Mammary epithelial cell (primary cell): ENCODE data around the gene POLR1E.

Experiments used
- EZH2 ChIP-seq: IDR thresholded peaks from 2 replicates; pipeline ENCODE4 v1.6.1; 2012; ENCODE audit warnings: low read length, inconsistent platforms, borderline replicate concordance
- TF ChIP-seq, protein P1 (sequence below), 2 donors: IDR thresholded peaks in 1 of 2; conservative IDR thresholded peaks in 1 of 2; 2 replicates each; pipeline ENCODE4 v1.5.1; 2011 to 2012; ENCODE audit warnings: inconsistent platforms in 2 of 2, low read length in 2 of 2, mild to moderate bottlenecking in 2 of 2, control low read depth in 1 of 2, low read depth in 1 of 2; ENCODE audit not compliant: insufficient read depth in 1 of 2; ENCODE audit errors: extremely low read depth in 1 of 2

DNA sequence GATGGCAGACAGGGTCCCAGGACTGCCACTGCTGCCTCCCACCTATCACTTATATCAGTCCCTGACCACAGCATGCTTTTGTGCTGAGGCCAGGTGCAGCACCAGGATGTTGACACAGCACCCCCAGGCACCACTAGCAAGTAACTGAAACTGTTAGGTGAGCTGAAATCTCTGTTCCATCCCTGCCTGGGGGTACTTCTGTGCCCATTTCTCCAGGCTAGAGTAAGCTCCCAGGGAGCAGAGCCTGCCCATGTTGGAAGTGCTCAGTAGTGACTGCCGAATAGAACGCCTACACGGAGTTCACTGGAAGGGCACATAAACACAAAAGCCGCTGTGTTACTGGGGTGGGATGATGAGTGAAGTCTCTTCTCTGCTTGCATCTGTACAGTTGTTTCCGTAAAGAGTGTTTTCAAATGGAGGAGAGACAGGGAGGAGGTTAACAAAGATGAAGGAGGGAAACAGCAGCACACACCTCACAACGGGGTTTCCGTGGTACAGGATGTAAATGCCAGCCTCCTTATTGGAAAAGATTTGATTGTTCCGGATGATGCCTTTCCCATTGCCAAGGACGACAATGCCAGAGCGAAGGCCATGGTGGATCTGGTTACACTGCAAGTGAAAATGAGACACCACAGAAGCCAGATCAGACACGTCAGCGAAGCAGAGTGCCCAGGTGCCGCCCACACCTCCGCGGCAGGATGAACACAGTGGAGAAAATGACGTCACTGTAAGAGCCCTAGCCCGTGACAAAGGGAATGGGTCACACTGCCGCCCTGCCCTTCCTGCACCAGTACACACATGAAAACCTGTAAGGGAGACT is 43.1 kb downstream of the POLR1E start:
- TF ChIP-seq, protein P1, sequence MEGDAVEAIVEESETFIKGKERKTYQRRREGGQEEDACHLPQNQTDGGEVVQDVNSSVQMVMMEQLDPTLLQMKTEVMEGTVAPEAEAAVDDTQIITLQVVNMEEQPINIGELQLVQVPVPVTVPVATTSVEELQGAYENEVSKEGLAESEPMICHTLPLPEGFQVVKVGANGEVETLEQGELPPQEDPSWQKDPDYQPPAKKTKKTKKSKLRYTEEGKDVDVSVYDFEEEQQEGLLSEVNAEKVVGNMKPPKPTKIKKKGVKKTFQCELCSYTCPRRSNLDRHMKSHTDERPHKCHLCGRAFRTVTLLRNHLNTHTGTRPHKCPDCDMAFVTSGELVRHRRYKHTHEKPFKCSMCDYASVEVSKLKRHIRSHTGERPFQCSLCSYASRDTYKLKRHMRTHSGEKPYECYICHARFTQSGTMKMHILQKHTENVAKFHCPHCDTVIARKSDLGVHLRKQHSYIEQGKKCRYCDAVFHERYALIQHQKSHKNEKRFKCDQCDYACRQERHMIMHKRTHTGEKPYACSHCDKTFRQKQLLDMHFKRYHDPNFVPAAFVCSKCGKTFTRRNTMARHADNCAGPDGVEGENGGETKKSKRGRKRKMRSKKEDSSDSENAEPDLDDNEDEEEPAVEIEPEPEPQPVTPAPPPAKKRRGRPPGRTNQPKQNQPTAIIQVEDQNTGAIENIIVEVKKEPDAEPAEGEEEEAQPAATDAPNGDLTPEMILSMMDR (conservative IDR thresholded peaks at IDR 0.05 in 1 of 2, IDR thresholded peaks at IDR 0.05 in 1 of 2; ENCODE audit: extremely low read depth in 1 of 2, insufficient read depth in 1 of 2, low read depth in 1 of 2, low read length in 2 of 2): no peak
- no peak for TF ChIP-seq EZH2
